HK-2 (cell line): ENCODE measurements around the gene ZBTB48.
"Not testable (repeated sequence)": the region's sequence is repeated elsewhere in the genome, so short reads cannot be mapped to it uniquely, and the experiment has no call there.

Source experiments
- DNase-seq: peaks from one replicate; pipeline ENCODE4 v3.0.0-alpha.2; 2018; ENCODE audit not compliant: unreplicated experiment

ZBTB48 gene

DNA sequence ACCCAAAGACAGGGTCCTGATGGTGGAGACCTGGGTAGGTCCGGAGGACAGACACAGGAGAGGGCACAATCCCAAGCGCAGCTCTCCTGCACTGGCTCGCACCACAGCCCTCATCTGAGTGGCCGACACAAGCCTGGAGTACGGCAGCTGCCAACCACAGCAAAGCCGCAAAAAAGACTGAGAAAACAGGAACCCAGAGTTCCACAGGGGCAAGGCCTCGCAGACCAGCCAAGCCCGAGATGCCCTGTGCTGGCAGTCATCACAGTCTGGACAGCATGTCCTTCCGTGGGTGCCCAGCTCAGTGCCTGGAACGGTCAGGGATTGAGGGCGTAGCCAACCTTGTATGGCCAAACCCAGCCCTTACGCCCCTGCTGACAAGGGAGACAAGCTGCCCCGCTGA lies 11.4 kb downstream of the ZBTB48 start:
- no peak for DNase-seq

DNA sequence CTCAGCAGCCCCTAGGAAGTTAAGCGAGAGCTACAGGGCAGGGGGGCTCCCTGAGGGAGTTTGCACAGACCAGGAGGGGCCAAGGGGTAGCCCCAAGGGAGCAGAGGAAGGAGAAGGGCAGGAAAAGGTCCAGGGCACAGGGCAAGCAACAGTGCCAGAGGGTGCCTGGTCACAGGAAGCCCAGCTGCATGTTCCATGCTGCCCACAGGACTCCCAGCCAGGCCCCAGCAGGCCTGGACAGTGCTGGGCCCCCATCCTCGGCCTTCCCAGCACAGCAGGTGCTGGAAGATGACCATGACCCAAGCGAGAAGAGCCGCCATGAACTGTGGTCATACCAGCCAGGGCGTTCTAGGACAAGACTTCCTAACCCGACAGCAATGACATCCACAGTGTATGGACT lies 11.8 kb downstream of the ZBTB48 start:
- DNase-seq, result no peak

DNA sequence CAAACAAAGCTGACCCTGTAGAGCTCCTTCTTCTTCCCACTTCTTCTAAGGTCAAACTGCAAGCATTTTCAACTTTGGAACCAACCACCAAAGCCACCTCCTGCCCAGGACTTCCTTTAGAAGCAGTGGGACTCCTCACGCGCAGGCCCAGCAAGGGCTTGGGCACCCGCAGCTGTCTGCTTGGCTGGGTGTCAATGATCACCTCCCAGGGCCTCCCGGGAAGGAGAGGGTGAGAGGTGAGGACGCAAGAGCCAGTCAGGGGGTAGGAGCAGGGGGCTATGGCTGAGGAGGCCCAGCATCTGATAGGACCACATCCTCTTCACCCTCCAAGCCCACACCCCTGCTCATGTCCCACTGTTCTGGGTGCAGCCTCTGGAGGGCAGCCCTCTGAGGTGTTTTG lies 12.6 kb downstream of the ZBTB48 start:
- DNase-seq, result no peak

DNA sequence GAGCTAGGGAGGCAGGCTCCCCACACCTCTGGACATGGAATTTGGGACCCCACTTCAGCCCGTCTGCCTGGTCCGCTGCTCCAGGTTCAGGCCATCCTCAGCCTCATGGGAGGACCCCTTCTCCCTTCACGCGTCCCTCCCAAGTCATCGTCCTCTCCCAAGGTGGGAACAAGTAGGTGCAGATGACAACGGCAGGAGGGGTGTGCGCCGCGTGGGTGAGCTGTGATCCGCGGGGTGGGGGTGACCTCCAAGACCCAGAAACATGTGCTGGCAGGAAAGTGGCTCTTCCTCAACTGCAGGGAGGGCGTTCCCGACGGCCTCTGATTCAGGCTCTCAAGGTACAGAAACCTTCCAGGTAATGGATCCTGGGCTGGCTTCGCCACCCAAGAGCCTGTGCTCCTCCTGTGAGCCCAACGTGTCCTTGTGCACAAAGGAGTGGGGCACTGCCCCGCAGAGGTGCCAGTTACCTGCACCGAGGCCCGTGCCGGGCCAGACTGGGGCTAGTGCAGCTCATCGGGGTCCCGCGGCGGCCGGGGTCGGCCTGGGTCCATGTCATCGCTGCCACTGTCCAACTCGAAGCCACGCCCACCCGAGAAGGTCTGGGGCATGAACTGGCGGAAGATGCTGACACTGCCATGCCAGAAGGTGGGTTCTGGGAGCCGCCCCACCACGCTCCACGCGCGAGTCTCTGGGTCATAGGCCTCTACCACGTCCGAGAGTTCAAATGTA lies 13.2 kb downstream of the ZBTB48 start:
- DNase-seq, result no peak

DNA sequence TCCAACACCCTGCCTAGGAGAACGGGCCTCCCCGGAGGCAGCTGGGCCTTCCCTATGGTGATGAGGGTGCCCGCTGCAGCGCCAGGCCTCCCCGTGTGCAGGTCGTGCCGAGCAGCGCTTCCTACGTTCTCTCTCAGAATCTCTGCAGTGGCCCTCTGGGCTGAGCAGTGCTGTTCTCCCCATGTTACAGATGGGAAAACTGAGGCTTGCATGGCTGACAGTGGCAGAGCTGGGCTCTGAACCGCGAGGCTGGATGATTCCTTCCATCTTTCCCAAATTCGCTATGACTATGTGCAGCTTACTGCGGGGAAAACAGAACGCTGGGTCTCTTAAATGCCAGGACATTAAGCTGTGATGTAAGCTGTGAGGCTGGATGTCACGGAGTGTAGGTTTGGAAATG lies 14.0 kb downstream of the ZBTB48 start:
- DNase-seq, result no peak

DNA sequence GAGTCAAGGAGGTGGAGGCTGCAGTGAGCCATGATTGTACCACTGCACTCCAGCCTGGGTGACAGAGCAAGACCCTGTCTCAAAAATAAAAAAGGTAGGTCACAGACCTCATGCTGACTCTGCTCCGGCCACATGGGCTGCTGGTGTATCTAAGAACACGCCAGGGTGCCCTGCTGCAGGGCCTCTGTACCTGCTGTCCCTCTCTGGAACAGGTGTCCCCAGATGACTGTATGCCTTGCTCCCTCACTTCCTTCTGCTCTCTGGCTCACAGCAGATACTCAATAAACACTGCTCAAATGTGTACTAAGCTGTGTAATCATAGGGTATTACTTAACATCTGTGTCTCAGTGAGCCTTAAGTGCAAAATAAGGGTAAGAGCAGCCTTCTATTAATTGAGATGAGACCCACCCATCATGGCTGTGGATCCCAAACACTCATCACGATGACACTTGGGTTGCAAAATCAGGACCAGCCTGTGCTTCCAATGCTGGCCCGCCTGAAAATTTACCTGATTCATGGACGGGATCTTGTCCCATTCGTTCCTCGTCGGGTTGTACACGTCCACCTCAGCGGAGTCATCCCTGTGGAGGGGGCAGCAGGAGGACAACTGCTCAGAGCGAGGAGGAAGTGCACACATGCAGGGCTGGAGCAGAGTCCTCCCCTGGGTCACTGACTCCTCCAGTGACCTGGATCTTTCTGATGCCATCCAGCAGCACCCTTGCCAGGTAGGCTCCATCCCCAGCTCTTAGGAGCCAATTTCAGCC lies 15.4 kb downstream of the ZBTB48 start:
- DNase-seq, result no peak

DNA sequence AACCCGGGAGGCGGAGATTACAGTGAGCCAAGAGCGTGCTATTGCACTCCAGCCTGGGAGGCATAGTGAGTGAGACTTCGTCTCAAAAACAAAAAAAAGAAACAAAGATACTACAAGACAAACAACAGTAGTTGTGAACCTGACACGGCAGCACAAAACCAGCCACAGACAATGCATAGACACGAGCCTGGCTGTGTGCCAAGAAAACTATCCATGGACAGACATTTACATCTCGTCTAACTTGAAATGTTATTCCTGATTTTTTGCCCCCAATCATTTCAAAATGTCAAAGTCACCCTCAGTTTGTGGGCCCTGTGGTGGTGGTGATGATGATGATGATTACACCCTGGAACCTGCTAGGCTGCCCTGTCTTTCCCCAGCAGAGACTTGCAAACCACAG lies 16.6 kb downstream of the ZBTB48 start:
- DNase-seq, result no peak

DNA sequence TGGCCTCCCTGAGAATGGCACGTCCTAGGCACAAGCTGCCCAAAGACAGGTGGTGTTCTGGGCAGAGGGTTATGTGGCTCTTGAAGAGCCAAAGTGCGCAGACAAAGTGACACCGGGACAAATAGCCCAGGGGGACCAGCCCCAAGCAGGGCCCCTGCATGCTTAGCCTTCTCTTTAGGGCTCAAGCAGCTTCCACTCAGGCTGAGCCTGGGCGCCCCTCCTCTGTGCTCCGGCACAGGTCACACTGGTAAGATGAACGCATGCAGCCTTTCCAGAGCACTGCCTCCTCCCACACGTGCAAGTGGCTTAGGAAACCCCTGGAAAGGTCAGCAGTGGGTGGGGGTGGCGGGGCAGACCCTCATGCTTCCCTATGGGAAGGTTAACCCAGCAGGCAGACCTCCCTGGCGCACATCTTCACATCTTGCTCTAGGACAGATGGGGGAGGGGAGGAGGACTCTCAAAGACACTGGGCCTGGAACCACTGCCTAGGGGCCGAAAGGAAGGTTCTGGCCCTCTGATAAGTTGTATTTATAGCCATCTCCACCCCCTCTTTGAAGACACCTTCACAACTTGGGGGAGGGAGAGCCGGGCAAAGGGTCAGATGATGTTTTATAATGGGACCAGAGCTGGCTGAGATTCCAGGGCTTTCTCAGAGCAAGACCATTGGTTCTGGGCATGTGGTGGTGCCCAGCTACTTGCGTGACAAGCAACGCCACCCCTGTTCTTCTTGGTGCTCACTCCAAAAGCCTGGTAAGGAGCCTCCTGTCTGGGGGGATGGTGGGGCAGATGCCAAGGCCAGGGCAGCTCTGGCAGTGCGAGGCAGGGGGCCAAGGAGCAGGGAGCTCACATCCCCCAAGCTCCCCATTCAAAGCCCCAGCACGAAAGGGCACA lies 17.3 kb downstream of the ZBTB48 start:
- DNase-seq, result no peak

DNA sequence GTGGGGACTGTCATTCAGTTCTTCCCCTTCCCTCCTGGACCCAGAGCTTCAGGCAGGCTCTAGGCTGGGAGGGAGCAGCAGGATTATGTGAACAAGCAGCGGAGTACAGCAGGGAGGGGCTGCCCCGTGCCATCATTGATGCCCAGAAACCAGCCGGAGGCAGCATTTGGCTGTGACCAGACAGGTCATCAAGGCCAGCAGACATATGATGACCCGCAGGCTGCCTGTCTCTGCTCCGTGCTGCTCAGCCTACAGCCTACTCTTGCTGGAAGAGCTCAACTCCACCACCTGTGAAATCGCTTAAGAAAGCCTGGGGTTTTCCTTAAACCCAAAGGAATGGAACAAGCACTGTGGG lies 18.0 kb downstream of the ZBTB48 start:
- no peak for DNase-seq

DNA sequence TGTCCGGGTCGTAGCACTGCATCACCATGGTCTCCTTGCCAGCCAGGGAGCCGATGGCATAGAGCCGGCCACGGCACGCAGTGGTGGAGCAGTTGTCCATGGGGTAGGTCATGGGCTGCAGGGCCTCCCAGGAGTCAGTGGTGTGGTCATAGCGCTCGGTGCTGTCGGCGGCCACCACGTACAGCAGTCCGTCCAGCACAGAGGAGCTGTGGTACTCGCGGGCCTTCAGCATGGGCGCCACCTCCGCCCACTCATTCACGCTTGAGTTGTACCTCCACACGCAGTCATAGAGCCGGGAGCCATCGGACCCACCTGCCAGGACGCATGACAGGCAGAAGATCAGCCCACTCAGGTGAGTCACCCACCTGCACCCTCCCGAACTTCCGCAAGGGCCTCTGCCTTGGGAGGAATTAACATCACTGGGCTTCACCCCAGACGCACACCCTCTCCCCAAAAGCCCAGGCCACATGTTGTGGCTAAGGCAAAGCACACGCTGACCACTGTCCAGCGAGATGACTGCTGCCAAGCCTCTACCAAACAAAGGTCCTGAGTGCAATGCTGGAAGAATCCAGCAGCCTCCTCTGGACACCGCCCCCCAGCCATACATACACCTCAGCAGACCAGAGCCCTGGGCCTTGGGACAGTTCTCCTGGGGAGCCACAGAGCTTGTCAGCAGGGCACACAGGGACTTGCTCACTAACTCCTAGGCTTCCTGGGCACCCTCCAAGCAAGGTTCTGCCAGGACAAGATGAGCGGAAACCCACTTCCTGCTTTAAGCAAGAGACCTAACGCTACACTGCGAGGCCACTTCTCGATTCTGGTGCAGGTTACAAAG lies 19.6 kb downstream of the ZBTB48 start:
- DNase-seq, result no peak

DNA sequence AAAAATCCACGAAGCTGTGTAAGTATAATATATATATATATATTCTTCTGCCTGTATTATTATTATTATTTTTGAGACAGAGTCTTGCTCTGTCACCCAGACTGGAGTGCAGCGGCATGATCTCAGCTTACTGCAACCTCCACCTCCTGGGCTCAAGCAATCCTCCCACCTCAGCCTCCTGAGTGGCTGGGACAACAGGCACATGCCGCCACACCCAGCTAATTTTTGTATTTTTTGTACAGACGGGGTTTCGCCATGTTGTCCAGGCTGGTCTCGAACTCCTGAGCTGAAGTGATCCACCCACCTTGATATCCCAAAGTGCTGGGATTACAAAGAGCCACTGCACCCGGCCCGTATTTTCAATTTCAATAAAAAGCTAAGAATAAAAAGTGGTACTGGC lies 20.2 kb downstream of the ZBTB48 start:
- DNase-seq, result not testable (repeated sequence)

DNA sequence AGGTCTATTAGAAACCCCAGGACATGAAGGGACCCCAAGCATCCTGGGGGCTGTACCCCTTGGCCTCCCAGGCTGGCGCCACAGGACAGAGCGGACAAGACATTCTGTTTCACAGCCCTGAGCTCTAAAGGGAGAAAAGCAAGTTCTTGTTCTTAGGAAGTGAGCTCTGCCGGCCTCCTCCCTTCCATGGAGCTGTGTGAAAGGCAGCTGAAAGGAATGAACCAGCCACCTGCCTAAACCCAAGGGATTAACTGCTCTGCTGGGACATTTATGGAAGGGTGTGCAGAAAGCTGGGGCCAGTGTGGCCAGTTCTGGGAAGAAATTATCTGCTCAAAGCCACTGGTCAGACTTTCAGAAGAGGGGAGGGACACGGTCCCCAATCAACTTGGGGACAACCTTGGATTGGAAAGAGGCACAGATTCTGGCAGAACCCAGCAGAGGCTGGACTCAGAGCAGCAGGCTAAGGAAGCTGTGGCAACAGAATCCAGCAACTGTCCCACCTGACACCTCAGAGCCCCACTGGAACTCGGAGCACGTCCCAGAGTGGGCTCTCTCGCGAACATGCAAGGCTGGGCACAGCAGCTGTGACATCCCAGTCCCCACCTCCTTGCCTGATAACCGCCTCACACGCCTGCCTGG lies 20.7 kb downstream of the ZBTB48 start:
- no peak for DNase-seq

DNA sequence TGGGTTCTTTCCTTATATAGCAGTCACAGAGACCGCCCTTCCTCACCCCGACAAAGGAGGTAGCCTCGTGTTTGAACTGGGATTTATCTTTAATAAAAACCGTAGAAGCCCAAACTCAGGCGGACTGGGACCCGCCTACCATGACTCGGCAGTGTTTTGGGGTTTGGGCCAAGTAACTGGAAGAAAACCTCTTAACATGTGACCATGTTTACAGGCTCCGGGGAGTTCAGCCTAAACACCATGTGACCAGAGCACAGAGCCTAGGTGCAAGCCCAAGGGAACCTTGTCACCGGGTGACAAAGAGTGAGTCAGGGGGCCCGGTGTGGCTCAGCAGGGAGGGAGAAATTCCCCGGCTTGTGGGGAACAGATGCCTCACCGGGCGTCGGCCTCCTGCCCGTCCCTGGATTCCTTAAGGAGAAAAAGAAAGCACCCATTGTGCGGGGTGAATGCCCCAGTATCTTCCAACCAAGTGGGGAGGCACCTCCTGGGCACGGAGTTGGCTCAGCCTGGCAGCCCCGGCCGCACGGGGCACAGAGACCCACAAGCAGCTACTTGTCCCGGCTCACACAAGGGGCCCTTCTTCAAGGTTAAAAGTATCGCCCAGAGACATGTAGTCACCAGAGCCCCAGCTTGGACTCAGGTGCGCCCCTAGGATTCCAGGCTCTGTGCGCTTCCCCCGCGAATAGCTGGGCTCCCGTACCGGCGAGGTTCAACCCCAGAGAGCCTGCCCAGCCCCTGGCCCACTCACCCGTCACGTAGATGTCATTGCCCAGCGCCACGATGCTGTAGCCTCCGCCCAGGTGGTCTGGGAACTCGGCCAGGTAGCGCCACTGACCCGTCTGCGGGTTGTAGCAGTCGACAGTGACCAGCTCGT lies 21.5 kb downstream of the ZBTB48 start:
- peak; percentile 88 for DNase-seq

DNA sequence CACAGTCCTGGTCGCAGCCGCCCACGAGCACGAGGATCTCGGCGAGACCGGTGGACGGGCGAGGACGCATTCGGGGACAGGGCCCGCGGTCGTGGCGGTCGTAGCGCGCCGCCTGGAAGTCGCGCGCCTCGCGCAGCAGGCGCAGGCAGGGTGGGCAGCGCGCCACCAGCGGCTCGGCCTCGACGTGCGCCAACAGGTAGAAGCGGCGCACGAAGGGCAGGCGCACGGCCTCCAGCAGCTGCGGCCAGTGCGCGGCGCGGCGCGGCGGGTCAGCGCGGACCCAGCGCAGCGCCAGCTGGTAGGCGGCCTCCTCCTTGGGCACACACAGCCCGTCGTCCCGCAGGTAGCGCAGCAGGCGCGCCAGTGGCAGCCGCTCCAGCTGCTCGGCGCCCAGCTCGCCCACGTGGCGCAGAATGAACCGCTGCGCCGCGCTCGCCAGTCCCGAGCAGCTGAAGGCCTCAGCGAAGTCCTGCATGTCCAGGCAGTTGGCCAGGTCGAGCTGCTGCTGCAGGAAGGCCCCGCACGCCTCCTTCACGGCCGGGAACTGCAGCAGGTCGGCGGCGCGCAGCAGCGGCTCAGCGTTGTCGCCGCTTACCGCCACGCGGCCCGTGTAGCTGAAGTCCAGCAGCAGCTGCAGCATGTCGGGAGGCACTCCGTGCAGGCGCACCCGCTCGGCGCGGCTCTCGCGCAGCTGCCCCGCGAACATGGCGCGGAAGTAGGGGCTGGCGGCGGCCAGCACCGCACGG lies 22.3 kb downstream of the ZBTB48 start:
- no peak for DNase-seq

DNA sequence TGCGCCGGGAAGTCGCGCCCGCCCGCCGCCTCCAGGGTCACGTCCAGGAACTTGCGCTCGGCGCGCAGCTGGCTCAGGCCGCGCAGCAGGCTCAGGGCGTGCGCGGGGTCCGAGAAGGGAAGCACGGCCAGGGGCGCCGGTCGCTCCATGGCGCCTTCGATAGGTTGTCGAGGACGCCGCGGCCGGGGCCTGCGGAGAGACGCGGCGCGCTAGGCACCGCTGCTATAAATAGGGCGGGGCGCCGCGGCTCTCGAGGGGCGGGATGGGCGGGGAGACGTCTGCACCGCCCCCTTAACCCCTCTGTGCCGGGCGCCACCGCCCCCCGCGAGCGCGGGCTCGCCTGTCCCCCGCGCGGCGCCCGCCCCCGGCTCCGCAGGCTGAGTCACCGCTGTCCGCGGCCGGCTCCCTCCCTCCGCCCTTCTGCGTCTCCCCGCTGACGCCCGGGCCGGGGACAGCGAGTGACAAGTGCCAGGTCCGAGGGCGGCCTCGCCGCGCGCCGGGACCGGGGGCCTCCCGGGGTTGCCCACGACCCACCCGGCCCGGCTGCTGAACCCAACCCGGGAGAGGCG lies 23.0 kb downstream of the ZBTB48 start, which contains the start of gene KLHL21:
Gene KLHL21 (minus strand): TSS at position 201 of the 569 bp plus-strand sequence. CDS start 52 bp downstream, at position 149.
- peak; percentile 90 for DNase-seq

DNA sequence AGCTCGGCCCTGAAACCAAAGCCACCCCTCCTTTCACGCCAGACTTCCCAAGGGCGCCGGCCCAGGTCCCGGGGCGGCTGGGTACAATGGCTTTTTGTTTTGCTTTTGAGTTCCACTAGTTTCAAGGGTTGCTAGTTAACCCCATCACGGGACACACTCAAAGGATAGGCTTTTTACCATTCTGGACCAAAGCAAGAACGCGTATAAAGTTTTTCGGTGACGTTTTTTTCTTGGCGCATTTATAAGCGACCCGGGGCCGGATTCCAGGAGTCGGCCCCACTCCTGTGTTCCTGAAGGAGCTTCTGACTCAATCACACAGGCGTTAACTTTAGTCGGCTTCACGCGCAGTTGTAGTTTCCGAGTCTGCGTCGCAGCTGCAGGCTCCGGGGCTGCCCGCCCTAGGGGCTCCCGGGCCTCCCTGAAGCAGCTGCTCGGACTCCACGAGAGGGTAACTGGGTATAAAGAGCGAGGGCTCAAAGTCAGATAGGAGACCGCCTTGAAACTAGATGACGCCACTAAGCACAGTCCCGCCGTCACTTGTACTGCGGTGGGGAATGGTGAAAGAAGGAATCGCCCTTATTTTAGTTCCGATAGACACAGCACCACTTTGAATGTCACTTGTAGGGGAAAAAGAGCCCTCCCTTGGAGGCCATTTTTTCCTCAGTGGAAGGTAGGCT lies 23.6 kb downstream of the ZBTB48 start:
- peak; percentile 63 for DNase-seq

DNA sequence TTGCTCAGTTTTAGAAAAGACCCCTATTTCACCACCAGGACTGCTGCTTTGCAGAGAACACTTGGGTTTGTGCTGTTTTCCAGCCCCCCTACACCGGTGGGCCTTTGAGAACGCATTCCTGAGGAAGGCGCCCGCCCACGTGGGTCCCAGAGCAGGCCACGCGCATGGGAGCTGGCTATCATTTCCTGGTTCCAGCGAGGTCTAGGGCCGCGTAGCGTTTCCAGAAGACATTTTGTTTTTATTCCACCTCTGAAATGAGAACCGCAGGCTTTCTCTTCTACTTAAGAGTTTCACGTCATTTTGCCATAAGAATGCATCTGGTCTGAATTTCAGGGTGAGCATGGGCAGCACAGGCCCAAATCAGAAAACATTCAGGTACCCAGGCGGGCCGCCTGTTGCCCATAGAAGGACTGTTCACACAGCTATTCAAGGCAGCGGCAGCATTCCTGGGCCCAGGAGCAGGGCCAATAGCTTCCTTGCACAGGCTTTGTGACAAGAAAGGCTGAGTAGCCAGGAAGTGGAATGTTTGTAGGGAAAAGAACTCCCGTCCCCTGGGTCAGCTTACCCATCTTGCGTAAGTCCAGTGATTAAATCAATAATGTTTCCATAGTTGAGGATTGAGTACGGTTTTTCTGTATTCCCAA lies 24.2 kb downstream of the ZBTB48 start:
- peak; percentile 55 for DNase-seq
